Smooth muscle cell (in vitro differentiated cells): ENCODE results near the gene PRKN. TPM values are rescaled to one million over a fixed set of nuclear protein-coding genes. Genes with fewer than 3 reads are reported as not detected.

ENCODE experiments used
- DNase-seq: peaks from one replicate; lab custom pipeline; 2025; ENCODE audit not compliant: unreplicated experiment; lab: John Stamatoyannopoulos, UW
- H2AFZ ChIP-seq: fragments of 200-600 bp; sonication (generic); 2 replicates; pipeline ENCODE4 v1.6.0; 2016; ENCODE audit warnings: antibody characterized with exemption, low read depth, mild to moderate bottlenecking
- H3F3A ChIP-seq: fragments of 200-600 bp; sonication (generic); 2 replicates; pipeline ENCODE4 v1.6.0; 2017; ENCODE audit warnings: antibody characterized with exemption, low read depth
- H3K27ac ChIP-seq: fragments of 200-600 bp; sonication (generic); 2 replicates; pipeline ENCODE4 v1.5.1; 2016; ENCODE audit warnings: low read depth, mild to moderate bottlenecking
- H3K27me3 ChIP-seq: fragments of 200-600 bp; sonication (generic); 2 replicates; pipeline ENCODE4 v1.6.1; 2016; ENCODE audit warnings: low read depth, mild to moderate bottlenecking
- H3K36me3 ChIP-seq: fragments of 200-600 bp; sonication (generic); 2 replicates; pipeline ENCODE4 v1.5.1; 2016; ENCODE audit warnings: low read depth
- H3K4me1 ChIP-seq: fragments of 200-600 bp; sonication (generic); 2 replicates; pipeline ENCODE4 v1.5.1; 2016; ENCODE audit warnings: low read depth
- H3K4me2 ChIP-seq: fragments of 200-600 bp; sonication (generic); 2 replicates; pipeline ENCODE4 v1.6.0; 2016; ENCODE audit warnings: mild to moderate bottlenecking
- H3K4me3 ChIP-seq: fragments of 200-600 bp; sonication (generic); 2 replicates; pipeline ENCODE4 v1.5.1; 2016; ENCODE audit warnings: mild to moderate bottlenecking
- H3K79me2 ChIP-seq: fragments of 200-600 bp; sonication (generic); 2 replicates; pipeline ENCODE4 v1.6.0; 2016; ENCODE audit warnings: low read depth, mild to moderate bottlenecking
- H3K9ac ChIP-seq: fragments of 200-600 bp; sonication (generic); 2 replicates; pipeline ENCODE4 v1.6.0; 2016; ENCODE audit warnings: low read depth
- H3K9me3 ChIP-seq: fragments of 200-600 bp; sonication (generic); replicated peaks from 2 replicates; pipeline ENCODE4 v1.5.1; 2016; ENCODE audit warnings: low read depth
- H4K20me1 ChIP-seq: fragments of 200-600 bp; sonication (generic); 2 replicates; pipeline ENCODE4 v1.6.0; 2016; ENCODE audit warnings: low read depth
- CTCF ChIP-seq: fragments of 200-600 bp; sonication (generic); IDR thresholded peaks from 2 replicates; pipeline ENCODE4 v1.5.1; 2017; ENCODE audit warnings: borderline replicate concordance, mild to moderate bottlenecking, antibody characterized with exemption; ENCODE audit not compliant: insufficient read depth, poor library complexity, severe bottlenecking
- WGBS: methylation state at CpG from one replicate; pipeline ENCODE4 v1.1.7; 2016; ENCODE audit warnings: low lambda C conversion rate; 5-methylcytosine and 5-hydroxymethylcytosine counted together
- polyA plus RNA-seq: library from polyadenylated mRNA; unstranded; fragments of >200 nt; fragmentation: Nextera tagmentation; extraction: Ambion mirVana; gene quantifications from 2 replicates; pipeline ENCODE4 v1.2.1, GENCODE V29; 2016
- total RNA-seq: library from RNA; depleted of rRNA; stranded (reverse); fragments of >200 nt; gene quantifications from 2 replicates; pipeline ENCODE4 v1.2.3, GENCODE V29; 2014

PRKN gene
- total and polyA plus RNA-seq, 2 experiments from 2014 or later = 0.81 to 5.1 TPM

GRCh38 chr6:162715601-162716000 is 12.0 kb downstream of the PRKN start:
- Histone ChIP-seq H3K4me2 (no peak overlapping the region), H4K20me1 (no peaks in the 10 kb centered on the region), H3F3A (no peaks in the 10 kb centered on the region), H3K79me2 (no peaks in the 10 kb centered on the region), H3K27me3 (no peaks in the 10 kb centered on the region), H3K36me3 (no peaks in the 10 kb centered on the region), H3K9ac (no peak overlapping the region), H2AFZ (no peak overlapping the region), H3K27ac (no peak overlapping the region), H3K9me3 (no peaks in the 10 kb centered on the region), H3K4me3 (no peak overlapping the region), H3K4me1 (no peaks in the 10 kb centered on the region)
- no peak for DNase-seq
- TF ChIP-seq CTCF = no peak
- 92% methylated on average over 6 of the region's 6 CpGs for WGBS

GRCh38 chr6:162713974-162714780 is 13.4 kb downstream of the PRKN start:
- TF ChIP-seq CTCF = no peak

GRCh38 chr6:162712694-162713093 is 14.9 kb downstream of the PRKN start:
- Histone ChIP-seq H4K20me1 (no peaks in the 10 kb centered on the region), H3K9ac (no peak overlapping the region), H3K4me3 (no peak overlapping the region), H2AFZ (no peak overlapping the region), H3K9me3 (no peaks in the 10 kb centered on the region), H3K27ac (no peak overlapping the region), H3K4me2 (no peak overlapping the region), H3K4me1 (no peaks in the 10 kb centered on the region), H3K27me3 (no peaks in the 10 kb centered on the region), H3F3A (no peaks in the 10 kb centered on the region), H3K36me3 (no peaks in the 10 kb centered on the region), H3K79me2 (no peaks in the 10 kb centered on the region)
- 95% methylated on average over 2 of the region's 2 CpGs for WGBS
- DNase-seq = no peak
- no peak for TF ChIP-seq CTCF

More at GRCh38 chr6:162713974-162714780, 13.4 kb downstream of the PRKN start:
- H3K4me2 ChIP-seq = no peak overlapping the region
- no peak overlapping the region for H3K4me3 ChIP-seq
- WGBS = 76% methylated on average over 13 of the region's 13 CpGs
- no peak for DNase-seq
- no peak overlapping the region for H2AFZ ChIP-seq
- no peaks in the 10 kb centered on the region for H3K4me1 ChIP-seq
- H3K9me3 ChIP-seq = no peaks in the 10 kb centered on the region
- no peak overlapping the region for H3K9ac ChIP-seq
- no peak overlapping the region for H3K27ac ChIP-seq
- no peaks in the 10 kb centered on the region for H3K79me2 ChIP-seq
- no peaks in the 10 kb centered on the region for H3K27me3 ChIP-seq
- H3F3A ChIP-seq = no peaks in the 10 kb centered on the region
- no peaks in the 10 kb centered on the region for H4K20me1 ChIP-seq
- H3K36me3 ChIP-seq = no peaks in the 10 kb centered on the region

GRCh38 chr6:162711376-162711775 is 16.2 kb downstream of the PRKN start:
- H3K79me2 ChIP-seq = no peaks in the 10 kb centered on the region
- H3K4me1 ChIP-seq = peaks cover 2% of the 10 kb centered on the region
- H3K9me3 ChIP-seq = no peaks in the 10 kb centered on the region
- H2AFZ ChIP-seq = no peak overlapping the region
- no peaks in the 10 kb centered on the region for H3K36me3 ChIP-seq
- H3F3A ChIP-seq = no peaks in the 10 kb centered on the region
- no peaks in the 10 kb centered on the region for H3K27me3 ChIP-seq
- WGBS = 93% methylated on average over 4 of the region's 4 CpGs
- no peak overlapping the region for H3K9ac ChIP-seq
- H3K4me2 ChIP-seq = no peak overlapping the region
- no peak overlapping the region for H3K27ac ChIP-seq
- DNase-seq = no peak
- H4K20me1 ChIP-seq = no peaks in the 10 kb centered on the region
- no peak overlapping the region for H3K4me3 ChIP-seq
- no peak for TF ChIP-seq CTCF
